ENCODE measurements around the gene OR2A2.

GRCh38 chr7:144085978-144086377, 23.4 kb upstream of the OR2A2 start, which contains the start of gene OR2A12:
- TF ChIP-seq GATA3 (IDR thresholded peaks at IDR 0.05; ENCODE audit: low read depth, low read length), result no peak
- no peak for TF ChIP-seq GATA2 (IDR thresholded peaks at IDR 0.05; ENCODE audit: low read depth, low read length)
